HG02870 (cell line): Measurements from ENCODE around the gene NFIB.

ENCODE experiments used
- ATAC-seq: cut with Tn5 transposase; IDR thresholded peaks from one replicate; pipeline ENCODE4 v1.9.1; 2021; ENCODE audit warnings: mild to moderate bottlenecking, moderate library complexity; ENCODE audit not compliant: unreplicated experiment

The NFIB gene

DNA sequence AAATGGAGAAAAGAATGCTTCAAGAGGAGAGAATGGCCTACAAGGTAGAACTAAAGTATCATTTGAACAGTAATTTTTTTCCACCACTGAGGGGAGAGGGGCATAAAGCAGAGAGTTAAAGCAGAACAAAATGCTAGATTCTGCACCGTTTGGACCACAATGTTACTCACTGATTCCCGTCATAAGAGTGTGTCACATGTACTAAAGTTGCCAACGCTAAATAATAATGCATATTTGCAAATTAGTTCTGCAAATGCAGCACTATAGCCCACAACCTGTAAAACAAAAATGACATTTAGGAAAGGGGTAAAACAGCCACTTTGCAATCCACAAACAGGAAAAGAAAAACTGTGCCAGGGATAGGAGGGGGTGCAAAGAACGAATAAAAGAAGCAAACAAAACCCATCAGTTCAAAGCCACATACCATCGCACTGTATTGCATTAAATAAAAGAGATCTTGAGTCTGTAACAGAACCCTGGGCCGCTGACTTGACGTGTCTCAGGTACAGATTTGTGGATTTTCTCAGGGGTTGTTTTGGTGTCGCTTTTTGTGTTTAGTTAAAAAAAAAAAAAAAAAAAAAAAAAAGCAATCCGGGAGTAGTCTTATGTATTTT lies 7.7 kb upstream of the NFIB start:
- no peak for ATAC-seq

DNA sequence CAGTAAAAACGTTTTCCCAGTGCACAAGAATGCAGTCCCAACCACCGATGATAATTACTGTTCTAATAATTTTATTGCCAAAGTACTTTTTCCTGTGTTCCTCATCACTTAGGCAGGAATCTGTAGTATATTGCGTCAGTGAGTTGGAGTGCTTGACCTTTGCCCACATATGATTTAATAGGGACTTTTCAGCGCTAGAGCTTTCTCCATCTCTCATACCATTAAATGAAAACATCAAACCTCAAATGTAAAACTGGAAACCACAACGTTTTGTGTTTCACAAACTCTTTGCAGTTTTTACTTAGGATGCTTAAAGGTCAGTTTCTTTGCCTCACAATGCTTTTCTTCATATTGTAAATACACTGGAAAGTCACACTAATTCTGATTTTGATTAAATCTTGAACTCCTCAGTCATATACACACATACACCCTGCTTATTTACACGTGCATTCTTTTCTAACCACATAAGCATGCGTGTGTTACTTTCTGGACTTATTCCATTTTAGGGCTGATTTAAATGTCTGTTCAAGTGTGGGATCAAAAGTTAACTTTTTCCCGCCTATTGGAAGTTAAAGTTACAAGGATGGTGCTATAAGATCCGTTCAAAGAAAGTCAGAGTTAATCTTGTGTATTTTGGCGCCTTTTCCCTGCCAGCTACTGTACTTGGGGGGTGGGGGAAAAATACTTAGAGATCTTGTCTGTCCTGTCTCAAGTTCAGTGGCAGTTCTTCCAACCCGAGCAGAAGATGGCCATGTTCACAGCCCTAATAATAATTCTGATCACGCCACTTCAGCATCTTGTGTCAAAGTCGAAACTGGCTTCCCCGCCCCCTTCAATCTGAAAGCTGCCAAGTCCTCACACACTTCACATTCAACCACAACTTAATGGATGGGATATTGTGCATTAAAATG lies 6.6 kb upstream of the NFIB start:
- no peak for ATAC-seq

DNA sequence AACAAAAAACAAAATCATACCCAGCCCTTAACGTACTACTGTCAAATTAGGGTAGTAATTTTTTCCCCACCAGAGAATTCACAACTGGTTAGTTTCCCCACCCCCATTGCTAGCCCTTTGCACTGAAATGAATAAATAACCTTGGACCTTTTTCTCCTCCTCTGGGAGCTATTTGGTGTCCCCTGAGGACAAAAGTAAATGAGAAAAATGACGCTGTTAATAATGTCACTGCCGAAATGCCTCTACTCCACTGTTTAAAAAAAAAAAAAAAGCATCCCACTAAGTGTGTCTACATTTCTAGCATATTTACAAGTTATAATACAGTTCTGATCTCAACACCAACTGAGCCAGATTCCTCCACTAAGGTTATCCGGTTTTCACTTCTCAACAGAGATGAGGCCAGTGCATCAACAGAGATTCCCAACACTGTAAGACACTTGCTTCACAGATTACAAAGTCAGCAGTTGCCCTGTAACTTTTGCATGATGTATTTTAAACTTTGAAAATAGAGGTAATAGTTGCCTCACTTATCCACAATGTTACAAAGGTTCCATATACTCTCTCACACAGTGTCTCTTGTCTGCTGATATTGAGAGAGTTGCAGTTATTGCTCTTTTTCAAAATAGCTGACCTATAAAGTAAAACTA lies 5.1 kb upstream of the NFIB start:
- no peak for ATAC-seq

DNA sequence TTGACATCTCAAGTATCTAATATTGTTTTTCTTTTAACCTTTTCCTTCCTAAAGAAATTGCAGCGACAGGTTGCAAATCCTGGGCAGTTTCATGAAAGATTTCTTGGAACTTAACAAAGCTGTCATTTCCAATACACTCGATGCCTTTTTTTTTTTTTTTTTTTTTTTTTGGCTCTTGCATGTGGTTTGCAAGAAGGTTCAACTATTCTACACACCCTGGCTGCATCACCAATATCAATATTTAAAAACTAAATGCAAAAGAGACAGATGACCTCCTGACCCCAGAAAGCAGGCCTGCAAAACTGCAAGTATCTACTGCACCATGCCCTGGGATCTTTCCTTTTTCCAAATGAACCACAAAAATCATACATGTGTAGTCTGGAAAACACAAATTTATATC lies 4.4 kb upstream of the NFIB start:
- no peak for ATAC-seq

DNA sequence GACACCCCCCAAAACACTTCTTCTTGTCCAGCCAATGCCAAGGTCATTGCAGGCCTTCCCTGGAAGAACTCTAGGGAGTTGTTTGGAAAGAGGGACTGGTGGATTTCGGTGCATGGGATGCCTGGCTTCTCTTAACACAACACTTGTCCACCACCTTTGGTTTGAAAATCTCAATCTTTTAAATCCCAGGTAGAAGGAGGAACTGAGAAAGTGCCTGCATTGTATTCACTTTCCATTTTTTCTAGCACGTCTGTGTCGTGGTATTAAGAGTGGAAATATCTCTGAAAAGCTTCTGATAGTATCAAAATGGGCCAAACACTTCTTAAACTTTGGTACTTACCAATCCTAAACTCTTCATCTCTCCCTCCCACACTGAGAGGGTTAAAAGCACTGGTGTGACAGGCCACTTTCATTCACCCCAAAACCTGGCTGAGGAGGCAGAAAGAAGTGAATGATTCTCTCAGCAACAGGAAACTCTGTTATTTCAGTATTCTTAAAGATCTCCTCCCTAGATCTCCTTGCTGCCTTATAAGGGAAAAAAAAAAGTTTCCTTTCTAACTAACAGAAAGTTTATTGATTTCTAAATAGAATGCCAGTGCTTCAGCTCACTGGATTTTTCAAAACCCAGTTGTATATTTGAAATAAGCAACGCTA lies 3.9 kb upstream of the NFIB start:
- no peak for ATAC-seq

DNA sequence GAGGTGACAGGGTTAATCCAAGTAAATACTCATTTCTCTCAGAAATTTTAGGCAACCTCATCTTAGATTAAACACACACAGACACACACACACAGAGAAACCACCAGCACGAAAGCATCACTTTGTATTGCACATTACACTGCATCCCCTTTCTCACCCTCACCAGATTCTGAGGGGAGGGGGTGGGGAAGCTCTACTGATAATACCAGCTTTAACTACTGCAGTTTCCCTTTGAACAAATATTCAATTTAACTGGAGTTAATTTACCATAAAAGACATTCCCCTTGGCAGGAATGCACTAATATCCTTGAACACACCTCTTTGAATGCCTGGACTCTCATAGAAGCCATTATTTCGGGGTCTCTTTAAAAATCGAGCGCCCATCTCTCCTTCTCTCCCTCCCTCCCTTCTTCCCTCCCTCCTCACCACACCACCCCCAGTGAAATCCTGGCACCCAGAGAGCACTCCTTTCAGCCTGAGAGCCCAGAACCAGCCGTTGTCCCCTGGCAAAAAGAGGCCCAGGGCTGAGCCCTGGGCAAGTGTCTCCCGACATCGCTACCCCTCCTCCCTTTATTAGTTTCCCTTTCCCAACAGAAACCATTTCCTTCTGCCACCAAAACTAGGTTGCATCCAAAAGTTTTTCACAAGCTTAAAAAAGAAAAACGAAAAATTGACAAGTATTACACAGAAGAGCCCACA lies 2.8 kb upstream of the NFIB start:
- no peak for ATAC-seq

DNA sequence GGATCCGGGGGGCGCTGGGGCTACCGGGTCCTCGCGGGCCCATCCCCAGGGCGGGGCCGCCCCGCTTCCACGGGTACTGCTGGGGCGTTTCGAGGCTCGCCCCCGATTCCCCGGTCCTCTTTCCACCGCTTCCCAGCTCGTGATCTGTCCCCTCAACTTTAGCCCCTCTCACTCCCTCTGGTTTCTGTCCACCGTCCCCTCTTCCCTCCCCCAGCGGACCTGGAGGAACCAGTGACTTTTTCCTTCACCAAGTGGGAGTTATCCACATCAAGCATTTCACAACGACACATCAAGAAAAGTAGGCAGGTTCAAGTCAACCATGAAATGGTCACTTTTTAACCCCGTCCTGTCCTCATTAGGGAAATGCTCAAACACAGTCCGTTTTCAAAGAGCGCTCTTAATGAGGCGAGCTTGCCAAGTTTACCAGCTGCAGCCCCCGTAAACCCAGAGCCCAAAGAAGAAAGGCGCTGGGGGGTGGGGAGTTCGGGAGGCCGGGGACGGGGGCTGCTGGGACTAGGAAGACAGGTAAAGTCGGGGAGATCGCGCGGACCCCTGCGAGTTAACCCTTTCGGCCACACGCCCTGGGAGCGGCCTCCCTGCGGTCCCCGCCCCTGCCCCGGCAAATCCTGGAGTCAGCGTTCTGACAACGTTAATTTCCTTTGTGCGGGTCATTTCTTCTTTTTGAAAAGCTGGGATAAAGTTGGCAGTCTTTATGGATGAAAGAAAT lies 2.1 kb upstream of the NFIB start:
- no peak for ATAC-seq

DNA sequence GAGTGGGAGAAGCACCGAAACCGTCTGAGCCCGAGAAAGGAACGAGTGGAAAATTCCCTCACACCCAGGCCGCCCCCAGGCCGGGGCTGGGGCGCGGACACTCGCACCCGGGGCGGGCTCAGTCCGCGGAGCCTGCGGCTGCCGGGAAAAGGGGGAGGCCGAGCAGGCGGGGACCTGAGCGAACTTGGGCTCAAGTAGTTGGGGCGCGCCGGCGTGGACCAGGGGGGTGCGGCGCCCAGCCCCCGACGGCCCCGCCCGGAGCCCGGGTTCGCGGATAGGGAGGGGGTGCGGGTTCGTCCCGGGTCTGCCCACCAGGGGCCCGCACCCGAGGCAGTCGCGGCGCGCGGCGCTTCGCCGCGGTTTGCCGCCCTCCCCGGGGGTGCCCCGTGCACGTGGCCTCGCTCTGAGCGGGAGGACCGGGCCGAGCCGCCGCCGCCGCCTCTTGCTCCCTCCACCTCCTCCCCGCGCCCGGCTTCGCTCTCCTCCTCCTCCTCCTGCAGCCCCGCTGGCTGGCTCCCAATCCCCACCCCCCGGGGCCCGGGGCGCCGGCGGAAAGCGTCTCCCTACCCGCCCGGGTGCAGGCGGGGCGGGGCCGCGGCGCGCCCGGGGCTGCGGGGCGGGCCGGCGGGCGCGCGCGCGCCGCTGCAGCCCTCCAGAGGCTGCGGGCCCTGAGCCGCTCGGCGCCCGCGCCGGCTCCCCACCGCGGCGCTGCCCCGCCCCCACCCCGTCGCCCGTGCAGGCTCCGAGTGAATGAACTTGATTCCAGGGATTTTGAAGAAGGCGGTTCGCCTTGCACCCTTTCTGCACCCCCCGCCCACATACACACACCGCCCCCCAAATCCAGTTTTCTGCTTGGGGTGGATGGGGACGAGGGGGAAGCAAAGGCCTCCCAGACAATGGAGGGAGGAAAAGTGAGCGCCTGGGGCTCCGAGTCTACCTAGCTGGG lies 1.3 kb upstream of the NFIB start:
- ATAC-seq, result no peak

DNA sequence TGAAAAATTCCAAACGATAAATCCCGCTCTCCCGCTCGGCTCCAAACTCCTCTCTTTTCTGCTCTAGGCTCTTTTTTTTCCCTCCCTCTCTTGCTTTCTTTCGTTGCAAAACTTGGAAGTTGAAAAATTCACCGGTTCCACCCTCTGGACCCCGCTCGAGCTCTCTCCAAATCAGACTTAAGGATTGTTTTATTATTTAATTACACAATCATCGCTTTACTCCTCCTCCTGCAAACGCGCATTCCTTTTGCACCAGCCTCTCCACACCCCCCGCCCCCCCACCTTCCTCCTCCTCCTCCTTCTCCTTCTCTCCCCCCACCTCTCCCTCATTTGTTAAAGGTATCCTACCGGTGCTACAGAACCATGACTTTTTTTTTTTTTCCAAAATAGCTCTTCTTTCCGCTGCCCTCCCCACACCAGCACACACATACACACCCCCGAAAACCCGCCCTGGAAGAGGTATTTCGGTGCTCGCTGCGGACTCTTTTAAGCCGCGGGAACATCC lies 535 bp upstream of the NFIB start:
- no peak for ATAC-seq

DNA sequence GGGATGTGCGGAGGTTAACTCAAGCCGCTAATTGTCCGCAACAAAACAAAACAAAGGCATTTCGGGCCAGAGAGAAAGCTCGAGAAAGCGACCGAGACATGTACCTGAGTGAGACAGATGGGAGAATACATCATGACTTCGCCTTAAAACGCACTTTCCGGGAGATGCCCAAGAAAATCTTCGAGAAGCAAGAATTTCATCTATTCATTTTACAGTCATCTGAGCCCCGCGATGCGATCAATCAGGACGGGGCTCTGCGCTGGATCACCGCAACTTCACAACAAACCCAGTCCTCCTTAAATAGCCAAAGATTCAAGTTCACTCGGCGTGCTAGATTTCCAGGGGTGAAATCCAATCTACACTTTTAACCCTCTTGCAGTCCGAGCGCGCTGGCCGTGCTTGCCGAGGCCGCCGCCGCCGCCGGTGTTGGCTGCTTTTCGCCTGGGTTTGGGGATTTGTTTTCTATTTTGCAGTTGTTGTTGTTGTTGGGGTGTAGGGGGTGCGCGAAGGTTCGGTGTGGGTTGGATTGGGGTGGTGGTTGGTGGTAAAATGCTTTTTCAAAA lies 482 bp downstream of the NFIB start:
- no peak for ATAC-seq

DNA sequence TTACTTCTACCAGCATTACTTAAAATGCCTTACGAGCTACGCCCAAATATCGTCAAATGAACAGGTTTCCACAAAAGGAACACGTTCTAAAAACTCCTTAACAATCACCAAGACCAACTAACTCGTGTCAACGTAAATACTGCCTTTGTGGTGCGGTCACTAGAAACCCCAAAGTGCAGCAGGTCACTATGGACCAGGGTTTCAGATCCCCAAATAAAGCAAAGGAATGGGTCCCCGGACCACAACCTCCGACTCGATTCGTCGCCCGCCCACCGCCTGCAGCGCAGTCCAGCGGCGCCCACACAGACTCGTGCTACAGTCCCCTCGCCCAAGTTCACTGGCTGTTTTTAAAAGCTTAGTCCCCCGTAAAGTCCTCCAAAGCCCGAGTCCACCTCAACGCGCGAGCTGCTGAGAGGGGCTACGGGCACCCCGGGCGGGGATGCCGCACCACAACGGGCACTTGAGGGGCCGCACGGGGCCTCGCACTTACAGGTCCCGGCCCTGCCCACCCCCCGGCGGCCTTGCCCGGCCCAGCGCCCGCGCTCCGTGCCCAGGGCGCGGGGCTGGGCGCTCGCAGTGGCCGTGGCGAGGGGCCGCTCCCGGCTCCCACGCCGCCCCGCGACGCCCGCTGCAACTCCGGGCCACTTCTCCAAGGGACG lies 1.1 kb downstream of the NFIB start:
- ATAC-seq, result no peak

DNA sequence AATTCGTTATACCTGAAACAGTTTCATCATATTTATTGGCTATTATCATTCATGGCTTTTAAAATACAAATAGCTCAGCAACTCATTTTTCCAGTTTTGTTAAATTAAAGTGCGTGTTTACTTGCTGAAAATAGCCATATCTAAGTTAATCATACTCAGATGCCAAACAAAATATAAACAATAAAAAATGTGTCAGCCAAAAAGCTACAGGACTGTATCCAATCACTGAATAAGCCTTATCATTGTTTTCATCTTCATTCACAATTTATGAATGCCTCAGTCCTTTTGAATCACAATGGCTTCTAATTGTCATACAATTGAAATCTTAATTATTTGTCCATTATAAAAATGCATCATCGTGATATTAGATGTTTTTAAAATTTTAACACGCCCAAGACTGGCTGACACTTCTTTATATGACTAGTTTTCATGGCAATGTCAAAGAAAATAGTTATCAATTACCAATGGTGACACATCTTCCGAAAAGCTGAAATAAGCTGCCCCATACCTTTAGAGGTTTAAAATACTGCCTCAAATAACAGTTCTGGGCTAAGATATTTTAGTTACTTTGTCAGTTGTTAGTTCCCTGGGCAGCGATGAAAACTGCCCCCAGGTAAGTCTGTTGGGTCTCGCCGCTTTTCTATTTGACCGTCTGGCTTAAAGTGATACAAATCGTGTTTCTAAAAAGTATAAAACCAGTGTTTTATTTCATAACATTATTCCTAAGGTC lies 1.8 kb downstream of the NFIB start:
- ATAC-seq, result no peak

DNA sequence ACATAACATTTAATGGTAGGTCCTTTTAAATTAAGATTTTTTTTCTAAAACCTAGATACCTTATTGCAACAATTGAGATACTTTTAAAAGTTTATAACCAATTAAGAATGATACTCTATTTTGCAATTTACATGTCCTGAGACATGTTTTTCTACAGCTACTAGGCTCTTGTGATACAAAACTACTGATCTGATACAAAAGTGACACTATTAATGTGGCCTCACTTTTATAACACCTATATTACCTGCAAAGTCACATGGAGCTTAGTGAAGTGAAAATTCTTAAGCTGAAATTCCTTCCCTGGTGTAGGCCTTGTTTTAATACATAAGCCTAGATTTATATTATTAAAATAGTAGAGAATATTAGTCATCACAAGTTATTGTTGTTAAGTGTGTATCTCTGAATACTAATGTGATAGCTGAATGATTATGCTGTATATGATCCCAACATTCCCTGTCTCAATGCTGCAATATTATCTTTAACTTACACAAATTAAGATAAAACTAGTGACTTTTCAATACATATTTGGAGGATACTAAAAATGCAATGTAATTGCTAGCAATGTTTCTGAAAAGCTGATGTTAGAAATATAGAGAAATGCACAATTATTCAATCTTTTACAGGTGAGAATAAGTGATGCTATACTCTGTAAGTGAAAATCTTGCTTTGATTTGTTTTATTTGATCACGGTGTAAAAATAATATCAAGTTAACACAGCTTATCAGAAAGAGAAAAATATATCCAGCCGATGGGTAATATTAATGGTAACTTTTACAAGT lies 2.6 kb downstream of the NFIB start:
- ATAC-seq, result no peak

DNA sequence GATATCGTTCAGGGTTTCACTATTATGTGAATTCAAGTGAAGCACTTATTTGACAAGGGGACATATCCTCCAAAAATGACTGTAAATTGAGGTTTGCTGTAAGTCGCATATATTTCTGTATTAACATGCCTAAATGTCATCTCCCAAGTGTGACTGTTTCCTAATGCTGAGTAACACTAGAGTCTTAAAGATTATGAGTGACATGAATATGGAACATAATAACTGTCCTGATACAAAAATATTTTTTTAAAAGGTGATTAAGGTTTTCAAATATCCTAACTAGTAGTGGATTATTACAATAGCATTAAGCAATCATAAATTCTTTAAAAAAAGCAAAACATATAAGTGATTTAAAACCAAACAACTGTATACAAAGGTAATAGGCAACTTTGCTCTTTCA lies 3.6 kb downstream of the NFIB start:
- no peak for ATAC-seq

DNA sequence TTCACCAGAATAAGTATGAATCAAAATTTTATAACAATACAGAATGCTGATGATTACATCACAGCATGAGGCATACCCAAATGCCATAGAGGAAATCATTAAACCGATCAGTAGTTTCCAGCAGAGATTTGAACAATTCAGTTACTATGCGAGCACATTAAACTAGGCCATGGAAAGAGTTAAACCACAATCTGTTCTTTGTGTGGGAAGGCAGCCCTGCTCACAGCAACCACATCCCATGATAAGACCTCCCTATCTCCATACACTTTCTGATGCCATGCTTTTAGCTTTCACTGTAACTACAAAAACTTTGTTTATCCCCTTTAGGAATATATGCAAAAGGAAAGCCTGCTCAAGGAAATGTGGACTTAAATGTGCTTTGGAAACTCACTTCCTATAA lies 4.5 kb downstream of the NFIB start:
- no peak for ATAC-seq

DNA sequence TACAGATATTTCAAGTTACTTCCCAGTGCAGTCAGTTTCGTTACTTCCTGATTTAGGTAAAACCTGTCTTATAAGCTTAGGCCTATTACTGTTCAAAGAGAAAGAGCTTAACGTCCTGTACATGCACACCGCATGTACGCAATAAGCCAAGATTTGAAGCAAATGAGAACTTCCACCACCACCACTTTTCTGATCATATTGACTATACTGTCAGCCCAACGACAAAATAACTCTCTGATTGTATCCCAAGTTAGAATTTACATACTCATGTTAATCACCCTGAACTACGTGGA lies 5.1 kb downstream of the NFIB start:
- ATAC-seq, result no peak
